GM12878 (cell line): ENCODE results near the gene GPR62. TPM values are rescaled to one million over a fixed set of nuclear protein-coding genes. Genes with fewer than 3 reads are reported as not detected.

Experiments used
- ATAC-seq: fragments of 200-7000 bp; cut with Tn5 transposase; 3 replicates; pipeline ENCODE4 v1.9.1; 2020; ENCODE audit warnings: mild to moderate bottlenecking, moderate library complexity
- BruUV-seq: library from RNA; stranded (reverse); fragments of 400-500 nt; replicated peaks from 2 replicates; lab custom pipeline; 2021; lab: Mats Ljungman, UMichigan
- CTCF ChIA-PET: fragments of 300-600 bp; sonication (Branson Sonifier 250); formaldehyde crosslinking; extraction: SDS; loops from one replicate; lab custom pipeline; 2021; ENCODE audit warnings: inconsistent platforms; lab: Yijun Ruan, JAX
- POLR2A ChIA-PET: fragments of 350-600 bp; formaldehyde crosslinking; extraction: SDS; loops from one replicate; lab custom pipeline; 2021; ENCODE audit warnings: inconsistent platforms; lab: Charles Lee
- RAD21 ChIA-PET: fragments of 300-600 bp; sonication (Branson Sonifier 250); formaldehyde crosslinking; loops from one replicate; lab custom pipeline; 2023; ENCODE audit warnings: antibody characterized with exemption; ENCODE audit not compliant: unreplicated experiment; lab: Charles Lee
- SMC1A ChIA-PET: fragments of 300-600 bp; sonication (Branson Sonifier 250); formaldehyde crosslinking; loops from one replicate; lab custom pipeline; 2023; ENCODE audit not compliant: unreplicated experiment, uncharacterized antibody; lab: Charles Lee
- DNase-seq: peaks from one replicate; pipeline ENCODE4 v3.0.0-alpha.2; 2011; ENCODE audit warnings: low read depth, low spot score
- FAIRE-seq: peaks from 3 replicates; lab custom pipeline; 2011; peaks lifted over from hg19 to GRCh38; lab: Jason Lieb, UNC
- H2AFZ ChIP-seq: 2 replicates; pipeline ENCODE4 v1.6.0; 2011; ENCODE audit warnings: low read depth, low read length, control low read depth; ENCODE audit not compliant: control insufficient read depth
- H3K27ac ChIP-seq: 2 replicates; pipeline ENCODE4 v1.5.1; 2011; ENCODE audit warnings: control low read depth; ENCODE audit not compliant: control insufficient read depth, insufficient read depth
- H3K27me3 ChIP-seq, 2 experiments: replicated peaks in 1 of 2; 2 replicates each; pipeline versions ENCODE4 v1.6.0 to v1.6.1; 2011; ENCODE audit warnings: low read length in 1 of 2; ENCODE audit not compliant: control insufficient read depth in 2 of 2, insufficient read depth in 2 of 2
- H3K36me3 ChIP-seq, 2 experiments: 2 replicates each; pipeline ENCODE4 v1.5.1; 2011; ENCODE audit warnings: low read length in 1 of 2; ENCODE audit not compliant: control insufficient read depth in 2 of 2, insufficient read depth in 2 of 2
- H3K4me1 ChIP-seq: 2 replicates; pipeline ENCODE4 v1.6.1; 2011; ENCODE audit warnings: mild to moderate bottlenecking, low read length, moderate library complexity, mixed read lengths; ENCODE audit not compliant: control insufficient read depth, insufficient read depth
- H3K4me2 ChIP-seq: 2 replicates; pipeline ENCODE4 v1.6.0; 2011; ENCODE audit warnings: control low read depth; ENCODE audit not compliant: control insufficient read depth, insufficient read depth
- H3K4me3 ChIP-seq: fragments of 200-600 bp; sonication (generic); 2 replicates; pipeline ENCODE4 v1.5.1; 2016
- H3K79me2 ChIP-seq: 2 replicates; pipeline ENCODE4 v1.6.0; 2011; ENCODE audit warnings: low read length; ENCODE audit not compliant: control insufficient read depth, insufficient read depth
- H3K9ac ChIP-seq: 2 replicates; pipeline ENCODE4 v1.8.0; 2011; ENCODE audit warnings: low read length, control low read depth, mixed read lengths; ENCODE audit not compliant: control insufficient read depth, insufficient read depth
- H3K9me3 ChIP-seq: replicated peaks from 3 replicates; pipeline ENCODE4 v1.5.1; 2011; ENCODE audit warnings: mild to moderate bottlenecking, low read length; ENCODE audit not compliant: control insufficient read depth, insufficient read depth
- H4K20me1 ChIP-seq: 2 replicates; pipeline ENCODE4 v1.6.0; 2011; ENCODE audit not compliant: control insufficient read depth, insufficient read depth
- HDGF ChIP-seq: fragments of 450-650 bp; IDR thresholded peaks from 2 replicates; pipeline ENCODE4 v1.6.1; 2016; ENCODE audit warnings: antibody characterized with exemption
- MAX ChIP-seq: IDR thresholded peaks from 2 replicates; pipeline ENCODE4 v1.6.1; 2012; ENCODE audit warnings: low read depth, low read length, improper control_type of control experiment
- NKRF ChIP-seq: fragments of 450-650 bp; conservative IDR thresholded peaks from 2 replicates; pipeline ENCODE4 v1.6.1; 2017; ENCODE audit warnings: mild to moderate bottlenecking, moderate library complexity
- SREBF2 ChIP-seq: IDR thresholded peaks from 2 replicates; pipeline ENCODE4 v1.6.1; 2012; ENCODE audit warnings: mild to moderate bottlenecking, low read length
- WGBS: methylation state at CpG from one replicate; pipeline ENCODE4 v1.1.6; 2016; ENCODE audit warnings: low lambda C conversion rate; ENCODE audit not compliant: insufficient replicate concordance, insufficient coverage; ENCODE audit errors: missing lambda C conversion rate; 5-methylcytosine and 5-hydroxymethylcytosine counted together
- in situ Hi-C: fragments of 300-500 bp; cut with MboI; formaldehyde crosslinking; loops from 9 replicates; pipeline ENCODE4 v1.14.3; 2018; ENCODE audit warnings: mixed read lengths
- intact Hi-C: fragments of 100-400 bp; cut with micrococcal nuclease; formaldehyde crosslinking; loops from one replicate; pipeline ENCODE4 v1.14.2; 2022; ENCODE audit not compliant: unreplicated experiment
- polyA plus RNA-seq, 11 experiments: library from polyadenylated mRNA; depleted of rRNA in 4 of 11; unstranded in 6 of 11; stranded (reverse) in 5 of 11; fragments of >200 nt; fragmentation: Nextera tagmentation in 4 of 11; fragmentation: Illumina TruSeq in 1 of 11; extraction: Ambion mirVana in 4 of 11; extraction: Trizol in 1 of 11; gene quantifications; 1 replicate in 1 of 11; 2 replicates in 10 of 11; pipeline versions ENCODE4 v1.2.1 to v1.2.3, GENCODE V29; 2011 to 2016; ENCODE audit warnings: inconsistent platforms in 2 of 11, missing spikeins in 2 of 11, low read depth in 1 of 11
- total RNA-seq, 4 experiments: library from RNA; depleted of rRNA in 3 of 4; stranded (reverse); fragments of >200 nt in 3 of 4; fragmentation: Illumina TruSeq in 1 of 4; extraction: Trizol in 1 of 4; gene quantifications; 2 replicates each; pipeline versions ENCODE4 v1.2.1 to v1.2.3, GENCODE V29; 2013 to 2021

The GPR62 gene
- total and polyA plus RNA-seq, 10 of the 15 experiments (the other 5 are each of a cell fraction or from before 2014, with no cell fraction given): not detected

- TF ChIP-seq NKRF (no peak), SREBF2 (no peak), MAX (no peak)
Observed at GRCh38 chr3:51997172-51997571, 42.0 kb downstream of the GPR62 start (continued).

GRCh38 chr3:51997935-51998596 lies 42.9 kb downstream of the GPR62 start:
- no TSS peak for BruUV-seq
- no peak for DNase-seq

More at GRCh38 chr3:51997935-51998596, 42.9 kb downstream of the GPR62 start:
- SMC1A ChIA-PET: interaction anchor here (0.9 to 1.3 kb wide), 4 partner anchors 55 to 342 kb away, joined by 3 read pairs; partner anchors contain the start of gene RRP9
- RAD21 ChIA-PET: interaction anchor here (0.7 to 1.8 kb wide), 2 partner anchors 39 to 55 kb away, joined by 3 to 10 read pairs; no protein-coding TSS in a partner anchor
- no peaks in the 10 kb centered on the region; a peak in 1 of 4 replicates for H3K27me3 ChIP-seq
- H3K36me3 ChIP-seq: peaks cover 7 to 10% of the 10 kb centered on the region in 2 experiments
- peaks cover 24% of the 10 kb centered on the region for H3K79me2 ChIP-seq
- no peak overlapping the region for H3K4me2 ChIP-seq
- no peak overlapping the region for H3K9ac ChIP-seq
- H4K20me1 ChIP-seq: no peaks in the 10 kb centered on the region
- H3K9me3 ChIP-seq: no peaks in the 10 kb centered on the region
- FAIRE-seq (no peak), ATAC-seq (no peak)
- intact Hi-C loops (loop anchor here (2.0 kb wide), 1 partner anchor 55 kb away; the partner anchor contains the start of gene PARP3), in situ Hi-C loops (no loop called here)
- peaks cover 14% of the 10 kb centered on the region for H3K4me1 ChIP-seq
- H2AFZ ChIP-seq: no peak overlapping the region
- no peak overlapping the region for H3K4me3 ChIP-seq
- TF ChIP-seq HDGF: no peak
- POLR2A ChIA-PET: interaction anchor here (0.6 to 1.4 kb wide), 3 partner anchors 8 to 58 kb away, joined by 3 to 5 read pairs (median 3); partner anchors contain the start of gene DUSP7
- CTCF ChIA-PET: interaction anchor here (0.7 to 1.5 kb wide), 8 partner anchors 13 to 414 kb away, joined by 3 to 6 read pairs (median 3); partner anchors contain the start of gene RRP9
- H3K27ac ChIP-seq: no peak overlapping the region
- WGBS: 54% methylated on average over 7 of the region's 7 CpGs
